GM12878 (cell line): ENCODE measurements around the gene TPRN. TPM values are rescaled to one million over a fixed set of nuclear protein-coding genes. Genes with fewer than 3 reads are reported as not detected.
A peak's percentile ranks its signal among the peaks of the same experiment; 100 is the strongest.

ENCODE experiments used
- ATAC-seq: fragments of 200-7000 bp; cut with Tn5 transposase; 3 replicates; pipeline ENCODE4 v1.9.1; 2020; ENCODE audit warnings: mild to moderate bottlenecking, moderate library complexity
- BruUV-seq: library from RNA; stranded (reverse); fragments of 400-500 nt; replicated peaks from 2 replicates; lab custom pipeline; 2021; lab: Mats Ljungman, UMichigan
- CTCF ChIA-PET: fragments of 300-600 bp; sonication (Branson Sonifier 250); formaldehyde crosslinking; extraction: SDS; loops from one replicate; lab custom pipeline; 2021; ENCODE audit warnings: inconsistent platforms; lab: Yijun Ruan, JAX
- POLR2A ChIA-PET: fragments of 350-600 bp; formaldehyde crosslinking; extraction: SDS; loops from one replicate; lab custom pipeline; 2021; ENCODE audit warnings: inconsistent platforms; lab: Charles Lee
- RAD21 ChIA-PET: fragments of 300-600 bp; sonication (Branson Sonifier 250); formaldehyde crosslinking; loops from one replicate; lab custom pipeline; 2023; ENCODE audit warnings: antibody characterized with exemption; ENCODE audit not compliant: unreplicated experiment; lab: Charles Lee
- SMC1A ChIA-PET: fragments of 300-600 bp; sonication (Branson Sonifier 250); formaldehyde crosslinking; loops from one replicate; lab custom pipeline; 2023; ENCODE audit not compliant: unreplicated experiment, uncharacterized antibody; lab: Charles Lee
- DNase-seq: peaks from one replicate; pipeline ENCODE4 v3.0.0-alpha.2; 2011; ENCODE audit warnings: low read depth, low spot score
- FAIRE-seq: peaks from 3 replicates; lab custom pipeline; 2011; peaks lifted over from hg19 to GRCh38; lab: Jason Lieb, UNC
- H2AFZ ChIP-seq: 2 replicates; pipeline ENCODE4 v1.6.0; 2011; ENCODE audit warnings: low read depth, low read length, control low read depth; ENCODE audit not compliant: control insufficient read depth
- H3K27ac ChIP-seq: 2 replicates; pipeline ENCODE4 v1.5.1; 2011; ENCODE audit warnings: control low read depth; ENCODE audit not compliant: control insufficient read depth, insufficient read depth
- H3K27me3 ChIP-seq, 2 experiments: replicated peaks in 1 of 2; 2 replicates each; pipeline versions ENCODE4 v1.6.0 to v1.6.1; 2011; ENCODE audit warnings: low read length in 1 of 2; ENCODE audit not compliant: control insufficient read depth in 2 of 2, insufficient read depth in 2 of 2
- H3K36me3 ChIP-seq, 2 experiments: 2 replicates each; pipeline ENCODE4 v1.5.1; 2011; ENCODE audit warnings: low read length in 1 of 2; ENCODE audit not compliant: control insufficient read depth in 2 of 2, insufficient read depth in 2 of 2
- H3K4me1 ChIP-seq: 2 replicates; pipeline ENCODE4 v1.6.1; 2011; ENCODE audit warnings: mild to moderate bottlenecking, low read length, moderate library complexity, mixed read lengths; ENCODE audit not compliant: control insufficient read depth, insufficient read depth
- H3K4me2 ChIP-seq: 2 replicates; pipeline ENCODE4 v1.6.0; 2011; ENCODE audit warnings: control low read depth; ENCODE audit not compliant: control insufficient read depth, insufficient read depth
- H3K4me3 ChIP-seq: fragments of 200-600 bp; sonication (generic); 2 replicates; pipeline ENCODE4 v1.5.1; 2016
- H3K79me2 ChIP-seq: 2 replicates; pipeline ENCODE4 v1.6.0; 2011; ENCODE audit warnings: low read length; ENCODE audit not compliant: control insufficient read depth, insufficient read depth
- H3K9ac ChIP-seq: 2 replicates; pipeline ENCODE4 v1.8.0; 2011; ENCODE audit warnings: low read length, control low read depth, mixed read lengths; ENCODE audit not compliant: control insufficient read depth, insufficient read depth
- H3K9me3 ChIP-seq: replicated peaks from 3 replicates; pipeline ENCODE4 v1.5.1; 2011; ENCODE audit warnings: mild to moderate bottlenecking, low read length; ENCODE audit not compliant: control insufficient read depth, insufficient read depth
- H4K20me1 ChIP-seq: 2 replicates; pipeline ENCODE4 v1.6.0; 2011; ENCODE audit not compliant: control insufficient read depth, insufficient read depth
- CHD1 ChIP-seq: IDR thresholded peaks from 2 replicates; pipeline ENCODE4 v1.6.1; 2012; ENCODE audit warnings: low read depth, low read length, improper control_type of control experiment
- IRF4 ChIP-seq: IDR thresholded peaks from 2 replicates; pipeline ENCODE4 v1.6.1; 2011; ENCODE audit warnings: low read depth, low read length
- NR2F1 ChIP-seq: fragments of 450-650 bp; conservative IDR thresholded peaks from 2 replicates; pipeline ENCODE4 v1.6.1; 2017; ENCODE audit warnings: mild to moderate bottlenecking
- RBBP5 ChIP-seq: fragments of 200-600 bp; sonication (generic); conservative IDR thresholded peaks from 2 replicates; pipeline ENCODE4 v1.6.1; 2016
- SMAD5 ChIP-seq: IDR thresholded peaks from 2 replicates; pipeline ENCODE4 v1.6.1; 2016; ENCODE audit warnings: antibody characterized with exemption, low read depth
- TARDBP ChIP-seq: IDR thresholded peaks from 2 replicates; pipeline ENCODE4 v1.6.1; 2016; ENCODE audit warnings: borderline replicate concordance
- WGBS: methylation state at CpG from one replicate; pipeline ENCODE4 v1.1.6; 2016; ENCODE audit warnings: low lambda C conversion rate; ENCODE audit not compliant: insufficient replicate concordance, insufficient coverage; ENCODE audit errors: missing lambda C conversion rate; 5-methylcytosine and 5-hydroxymethylcytosine counted together
- in situ Hi-C: fragments of 300-500 bp; cut with MboI; formaldehyde crosslinking; loops from 9 replicates; pipeline ENCODE4 v1.14.3; 2018; ENCODE audit warnings: mixed read lengths
- intact Hi-C: fragments of 100-400 bp; cut with micrococcal nuclease; formaldehyde crosslinking; loops from one replicate; pipeline ENCODE4 v1.14.2; 2022; ENCODE audit not compliant: unreplicated experiment
- polyA plus RNA-seq, 11 experiments: library from polyadenylated mRNA; depleted of rRNA in 4 of 11; unstranded in 6 of 11; stranded (reverse) in 5 of 11; fragments of >200 nt; fragmentation: Nextera tagmentation in 4 of 11; fragmentation: Illumina TruSeq in 1 of 11; extraction: Ambion mirVana in 4 of 11; extraction: Trizol in 1 of 11; gene quantifications; 1 replicate in 1 of 11; 2 replicates in 10 of 11; pipeline versions ENCODE4 v1.2.1 to v1.2.3, GENCODE V29; 2011 to 2016; ENCODE audit warnings: inconsistent platforms in 2 of 11, missing spikeins in 2 of 11, low read depth in 1 of 11
- total RNA-seq, 4 experiments: library from RNA; depleted of rRNA in 3 of 4; stranded (reverse); fragments of >200 nt in 3 of 4; fragmentation: Illumina TruSeq in 1 of 4; extraction: Trizol in 1 of 4; gene quantifications; 2 replicates each; pipeline versions ENCODE4 v1.2.1 to v1.2.3, GENCODE V29; 2013 to 2021
- TF ChIP-seq, protein P1 (sequence below): fragments of 450-650 bp; IDR thresholded peaks from 2 replicates; pipeline ENCODE4 v1.6.1; 2017; ENCODE audit warnings: mild to moderate bottlenecking, moderate library complexity
- TF ChIP-seq, protein P2 (sequence below): fragments of 450-650 bp; formaldehyde crosslinking; IDR thresholded peaks from 2 replicates; pipeline ENCODE4 v1.4.0; 2020; ENCODE audit warnings: mild to moderate bottlenecking, moderate library complexity
- TF ChIP-seq, protein P3 (sequence below): fragments of 450-650 bp; IDR thresholded peaks from 2 replicates; pipeline ENCODE4 v1.6.1; 2017; ENCODE audit warnings: antibody characterized with exemption, mild to moderate bottlenecking, moderate library complexity
- TF ChIP-seq, protein P4 (sequence below): IDR thresholded peaks from 2 replicates; pipeline ENCODE4 v1.6.1; 2011; ENCODE audit warnings: borderline replicate concordance, low read depth, mild to moderate bottlenecking, moderate library complexity, mixed read lengths, low read length; ENCODE audit not compliant: insufficient read depth; ENCODE audit errors: extremely low read length

Gene TPRN
- total and polyA plus RNA-seq, 10 of the 15 experiments (the other 5 are each of a cell fraction or from before 2014, with no cell fraction given) = 0.18 to 19.5 (median 3.1) TPM

DNA sequence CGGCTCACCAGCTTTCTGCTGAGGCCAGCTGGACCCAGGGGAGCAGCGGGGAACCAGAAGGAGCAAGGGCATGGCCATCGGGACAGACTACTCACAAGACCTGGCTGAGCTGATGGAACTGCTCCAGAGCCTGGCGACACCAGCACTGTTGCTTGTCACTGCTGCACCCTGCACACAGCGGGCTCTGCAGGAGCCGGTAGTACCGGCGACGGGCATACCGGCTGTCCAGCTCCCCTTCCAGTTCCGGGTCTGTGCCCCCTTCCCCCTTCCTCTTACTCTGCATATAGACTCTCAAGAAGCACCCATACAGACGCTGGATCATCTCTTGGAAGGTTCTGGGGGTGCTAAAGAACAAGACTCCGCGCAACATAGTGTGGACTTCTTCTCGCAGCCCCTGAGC is 13.2 kb downstream of the TPRN start:
- FAIRE-seq (no peak), DNase-seq (no peak), ATAC-seq (no peak)
- H3K36me3 ChIP-seq = peaks cover 7 to 21% of the 10 kb centered on the region in 2 experiments
- H3K79me2 ChIP-seq = peaks cover 35% of the 10 kb centered on the region
- TF ChIP-seq, protein P1, sequence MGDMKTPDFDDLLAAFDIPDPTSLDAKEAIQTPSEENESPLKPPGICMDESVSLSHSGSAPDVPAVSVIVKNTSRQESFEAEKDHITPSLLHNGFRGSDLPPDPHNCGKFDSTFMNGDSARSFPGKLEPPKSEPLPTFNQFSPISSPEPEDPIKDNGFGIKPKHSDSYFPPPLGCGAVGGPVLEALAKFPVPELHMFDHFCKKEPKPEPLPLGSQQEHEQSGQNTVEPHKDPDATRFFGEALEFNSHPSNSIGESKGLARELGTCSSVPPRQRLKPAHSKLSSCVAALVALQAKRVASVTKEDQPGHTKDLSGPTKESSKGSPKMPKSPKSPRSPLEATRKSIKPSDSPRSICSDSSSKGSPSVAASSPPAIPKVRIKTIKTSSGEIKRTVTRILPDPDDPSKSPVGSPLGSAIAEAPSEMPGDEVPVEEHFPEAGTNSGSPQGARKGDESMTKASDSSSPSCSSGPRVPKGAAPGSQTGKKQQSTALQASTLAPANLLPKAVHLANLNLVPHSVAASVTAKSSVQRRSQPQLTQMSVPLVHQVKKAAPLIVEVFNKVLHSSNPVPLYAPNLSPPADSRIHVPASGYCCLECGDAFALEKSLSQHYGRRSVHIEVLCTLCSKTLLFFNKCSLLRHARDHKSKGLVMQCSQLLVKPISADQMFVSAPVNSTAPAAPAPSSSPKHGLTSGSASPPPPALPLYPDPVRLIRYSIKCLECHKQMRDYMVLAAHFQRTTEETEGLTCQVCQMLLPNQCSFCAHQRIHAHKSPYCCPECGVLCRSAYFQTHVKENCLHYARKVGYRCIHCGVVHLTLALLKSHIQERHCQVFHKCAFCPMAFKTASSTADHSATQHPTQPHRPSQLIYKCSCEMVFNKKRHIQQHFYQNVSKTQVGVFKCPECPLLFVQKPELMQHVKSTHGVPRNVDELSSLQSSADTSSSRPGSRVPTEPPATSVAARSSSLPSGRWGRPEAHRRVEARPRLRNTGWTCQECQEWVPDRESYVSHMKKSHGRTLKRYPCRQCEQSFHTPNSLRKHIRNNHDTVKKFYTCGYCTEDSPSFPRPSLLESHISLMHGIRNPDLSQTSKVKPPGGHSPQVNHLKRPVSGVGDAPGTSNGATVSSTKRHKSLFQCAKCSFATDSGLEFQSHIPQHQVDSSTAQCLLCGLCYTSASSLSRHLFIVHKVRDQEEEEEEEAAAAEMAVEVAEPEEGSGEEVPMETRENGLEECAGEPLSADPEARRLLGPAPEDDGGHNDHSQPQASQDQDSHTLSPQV = no peak
- TF ChIP-seq, protein P2, sequence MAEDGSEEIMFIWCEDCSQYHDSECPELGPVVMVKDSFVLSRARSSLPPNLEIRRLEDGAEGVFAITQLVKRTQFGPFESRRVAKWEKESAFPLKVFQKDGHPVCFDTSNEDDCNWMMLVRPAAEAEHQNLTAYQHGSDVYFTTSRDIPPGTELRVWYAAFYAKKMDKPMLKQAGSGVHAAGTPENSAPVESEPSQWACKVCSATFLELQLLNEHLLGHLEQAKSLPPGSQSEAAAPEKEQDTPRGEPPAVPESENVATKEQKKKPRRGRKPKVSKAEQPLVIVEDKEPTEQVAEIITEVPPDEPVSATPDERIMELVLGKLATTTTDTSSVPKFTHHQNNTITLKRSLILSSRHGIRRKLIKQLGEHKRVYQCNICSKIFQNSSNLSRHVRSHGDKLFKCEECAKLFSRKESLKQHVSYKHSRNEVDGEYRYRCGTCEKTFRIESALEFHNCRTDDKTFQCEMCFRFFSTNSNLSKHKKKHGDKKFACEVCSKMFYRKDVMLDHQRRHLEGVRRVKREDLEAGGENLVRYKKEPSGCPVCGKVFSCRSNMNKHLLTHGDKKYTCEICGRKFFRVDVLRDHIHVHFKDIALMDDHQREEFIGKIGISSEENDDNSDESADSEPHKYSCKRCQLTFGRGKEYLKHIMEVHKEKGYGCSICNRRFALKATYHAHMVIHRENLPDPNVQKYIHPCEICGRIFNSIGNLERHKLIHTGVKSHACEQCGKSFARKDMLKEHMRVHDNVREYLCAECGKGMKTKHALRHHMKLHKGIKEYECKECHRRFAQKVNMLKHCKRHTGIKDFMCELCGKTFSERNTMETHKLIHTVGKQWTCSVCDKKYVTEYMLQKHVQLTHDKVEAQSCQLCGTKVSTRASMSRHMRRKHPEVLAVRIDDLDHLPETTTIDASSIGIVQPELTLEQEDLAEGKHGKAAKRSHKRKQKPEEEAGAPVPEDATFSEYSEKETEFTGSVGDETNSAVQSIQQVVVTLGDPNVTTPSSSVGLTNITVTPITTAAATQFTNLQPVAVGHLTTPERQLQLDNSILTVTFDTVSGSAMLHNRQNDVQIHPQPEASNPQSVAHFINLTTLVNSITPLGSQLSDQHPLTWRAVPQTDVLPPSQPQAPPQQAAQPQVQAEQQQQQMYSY = no peak
- TF ChIP-seq IRF4 (no peak), NR2F1 (no peak), CHD1 (no peak), RBBP5 (no peak), TARDBP (no peak), SMAD5 (no peak)
- TF ChIP-seq, protein P3, sequence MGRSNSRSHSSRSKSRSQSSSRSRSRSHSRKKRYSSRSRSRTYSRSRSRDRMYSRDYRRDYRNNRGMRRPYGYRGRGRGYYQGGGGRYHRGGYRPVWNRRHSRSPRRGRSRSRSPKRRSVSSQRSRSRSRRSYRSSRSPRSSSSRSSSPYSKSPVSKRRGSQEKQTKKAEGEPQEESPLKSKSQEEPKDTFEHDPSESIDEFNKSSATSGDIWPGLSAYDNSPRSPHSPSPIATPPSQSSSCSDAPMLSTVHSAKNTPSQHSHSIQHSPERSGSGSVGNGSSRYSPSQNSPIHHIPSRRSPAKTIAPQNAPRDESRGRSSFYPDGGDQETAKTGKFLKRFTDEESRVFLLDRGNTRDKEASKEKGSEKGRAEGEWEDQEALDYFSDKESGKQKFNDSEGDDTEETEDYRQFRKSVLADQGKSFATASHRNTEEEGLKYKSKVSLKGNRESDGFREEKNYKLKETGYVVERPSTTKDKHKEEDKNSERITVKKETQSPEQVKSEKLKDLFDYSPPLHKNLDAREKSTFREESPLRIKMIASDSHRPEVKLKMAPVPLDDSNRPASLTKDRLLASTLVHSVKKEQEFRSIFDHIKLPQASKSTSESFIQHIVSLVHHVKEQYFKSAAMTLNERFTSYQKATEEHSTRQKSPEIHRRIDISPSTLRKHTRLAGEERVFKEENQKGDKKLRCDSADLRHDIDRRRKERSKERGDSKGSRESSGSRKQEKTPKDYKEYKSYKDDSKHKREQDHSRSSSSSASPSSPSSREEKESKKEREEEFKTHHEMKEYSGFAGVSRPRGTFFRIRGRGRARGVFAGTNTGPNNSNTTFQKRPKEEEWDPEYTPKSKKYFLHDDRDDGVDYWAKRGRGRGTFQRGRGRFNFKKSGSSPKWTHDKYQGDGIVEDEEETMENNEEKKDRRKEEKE = no peak
- TF ChIP-seq, protein P4, sequence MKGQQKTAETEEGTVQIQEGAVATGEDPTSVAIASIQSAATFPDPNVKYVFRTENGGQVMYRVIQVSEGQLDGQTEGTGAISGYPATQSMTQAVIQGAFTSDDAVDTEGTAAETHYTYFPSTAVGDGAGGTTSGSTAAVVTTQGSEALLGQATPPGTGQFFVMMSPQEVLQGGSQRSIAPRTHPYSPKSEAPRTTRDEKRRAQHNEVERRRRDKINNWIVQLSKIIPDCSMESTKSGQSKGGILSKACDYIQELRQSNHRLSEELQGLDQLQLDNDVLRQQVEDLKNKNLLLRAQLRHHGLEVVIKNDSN = no peak
- intact Hi-C loops = loop anchor here (5.0 kb wide), 2 partner anchors 35 to 60 kb away; partner anchors contain the start of gene RNF208
- H2AFZ ChIP-seq = no peak overlapping the region
- CTCF ChIA-PET = interaction anchor here (1.3 to 2.0 kb wide), 3 partner anchors 36 to 152 kb away, joined by 3 to 18 read pairs (median 4); partner anchors contain the start of genes CYSRT1 and RNF208
- POLR2A ChIA-PET = interaction anchor here (0.9 to 4.6 kb wide), 4 partner anchors 16 to 36 kb away, joined by 3 to 22 read pairs (median 6); partner anchors contain the start of genes CYSRT1 and RNF208
- H3K9me3 ChIP-seq = no peaks in the 10 kb centered on the region
- in situ Hi-C loops = no loop called here
- SMC1A ChIA-PET = interaction anchor here (1.0 to 2.5 kb wide), 3 partner anchors 17 to 240 kb away, joined by 4 to 13 read pairs (median 5); no protein-coding TSS in a partner anchor
- H3K4me1 ChIP-seq = peaks cover 22% of the 10 kb centered on the region
- no peaks in the 10 kb centered on the region for H3K27me3 ChIP-seq
- peak overlapping the region; percentile 99 for H3K4me3 ChIP-seq
- BruUV-seq = no TSS peak
- peak overlapping the region; percentile 80 for H3K9ac ChIP-seq
- H3K4me2 ChIP-seq = peak overlapping the region; percentile 93
- RAD21 ChIA-PET = interaction anchor here (0.8 to 3.6 kb wide), 6 partner anchors 14 to 57 kb away, joined by 3 to 23 read pairs (median 8); partner anchors contain the start of gene RNF208
- peak overlapping the region; percentile 77 for H3K27ac ChIP-seq
- WGBS = 72% methylated on average over 15 of the region's 15 CpGs
- H4K20me1 ChIP-seq = peaks cover 7% of the 10 kb centered on the region; the same call in 1 of the 2 replicates
